GM06990 (cell line): ENCODE data around the gene NELFA.

Experiments used
- DNase-seq: peaks from one replicate; pipeline ENCODE4 v3.0.0-alpha.2; 2011; ENCODE audit not compliant: insufficient read length; ENCODE audit errors: extremely low read depth
- H3K27me3 ChIP-seq: replicated peaks from 2 replicates; pipeline ENCODE4 v1.6.0; 2011; ENCODE audit warnings: low read length; ENCODE audit not compliant: control insufficient read depth, insufficient read depth
- H3K36me3 ChIP-seq: 2 replicates; pipeline ENCODE4 v1.5.1; 2011; ENCODE audit warnings: low read length; ENCODE audit not compliant: control insufficient read depth, insufficient read depth
- H3K4me3 ChIP-seq: replicated peaks from 2 replicates; pipeline ENCODE4 v1.5.1; 2011; ENCODE audit warnings: low read depth, mild to moderate bottlenecking, control low read depth, low read length
- TF ChIP-seq, protein P1 (sequence below): IDR thresholded peaks from 2 replicates; pipeline ENCODE4 v1.5.1; 2011; ENCODE audit warnings: low read length, control low read depth, mild to moderate bottlenecking, inconsistent platforms; ENCODE audit not compliant: insufficient read depth, poor library complexity, severe bottlenecking

NELFA gene

GRCh38 chr4:1989533-1990347, 19.0 kb downstream of the NELFA start:
- Histone ChIP-seq H3K27me3 (no peaks in the 10 kb centered on the region), H3K36me3 (peaks cover 19% of the 10 kb centered on the region), H3K4me3 (no peak overlapping the region)
- no peak for DNase-seq
- TF ChIP-seq, protein P1, sequence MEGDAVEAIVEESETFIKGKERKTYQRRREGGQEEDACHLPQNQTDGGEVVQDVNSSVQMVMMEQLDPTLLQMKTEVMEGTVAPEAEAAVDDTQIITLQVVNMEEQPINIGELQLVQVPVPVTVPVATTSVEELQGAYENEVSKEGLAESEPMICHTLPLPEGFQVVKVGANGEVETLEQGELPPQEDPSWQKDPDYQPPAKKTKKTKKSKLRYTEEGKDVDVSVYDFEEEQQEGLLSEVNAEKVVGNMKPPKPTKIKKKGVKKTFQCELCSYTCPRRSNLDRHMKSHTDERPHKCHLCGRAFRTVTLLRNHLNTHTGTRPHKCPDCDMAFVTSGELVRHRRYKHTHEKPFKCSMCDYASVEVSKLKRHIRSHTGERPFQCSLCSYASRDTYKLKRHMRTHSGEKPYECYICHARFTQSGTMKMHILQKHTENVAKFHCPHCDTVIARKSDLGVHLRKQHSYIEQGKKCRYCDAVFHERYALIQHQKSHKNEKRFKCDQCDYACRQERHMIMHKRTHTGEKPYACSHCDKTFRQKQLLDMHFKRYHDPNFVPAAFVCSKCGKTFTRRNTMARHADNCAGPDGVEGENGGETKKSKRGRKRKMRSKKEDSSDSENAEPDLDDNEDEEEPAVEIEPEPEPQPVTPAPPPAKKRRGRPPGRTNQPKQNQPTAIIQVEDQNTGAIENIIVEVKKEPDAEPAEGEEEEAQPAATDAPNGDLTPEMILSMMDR = no peak

DNA sequence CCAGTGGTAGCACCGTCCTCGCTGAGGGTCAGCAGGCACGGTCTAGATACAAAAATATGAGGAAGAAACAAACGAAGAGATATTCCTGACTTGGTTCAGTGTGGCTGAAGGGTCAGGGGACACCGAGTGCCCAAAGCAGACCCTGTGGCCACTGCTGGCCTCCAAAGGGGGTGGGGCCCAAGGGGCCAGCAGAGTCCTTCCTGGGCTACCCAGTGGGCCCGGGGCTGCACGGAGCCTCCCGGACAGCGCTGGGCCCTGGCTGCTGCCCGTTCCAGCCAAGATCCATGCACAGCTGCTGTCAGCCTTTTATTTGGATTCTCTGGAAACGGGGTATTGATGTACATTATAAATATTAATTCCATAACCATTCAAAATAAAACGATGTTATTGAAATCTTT, 20.4 kb downstream of the NELFA start:
- DNase-seq = no peak
- TF ChIP-seq, protein P1 = no peak
- Histone ChIP-seq H3K36me3 (peaks cover 23% of the 10 kb centered on the region), H3K4me3 (no peak overlapping the region), H3K27me3 (no peaks in the 10 kb centered on the region)

DNA sequence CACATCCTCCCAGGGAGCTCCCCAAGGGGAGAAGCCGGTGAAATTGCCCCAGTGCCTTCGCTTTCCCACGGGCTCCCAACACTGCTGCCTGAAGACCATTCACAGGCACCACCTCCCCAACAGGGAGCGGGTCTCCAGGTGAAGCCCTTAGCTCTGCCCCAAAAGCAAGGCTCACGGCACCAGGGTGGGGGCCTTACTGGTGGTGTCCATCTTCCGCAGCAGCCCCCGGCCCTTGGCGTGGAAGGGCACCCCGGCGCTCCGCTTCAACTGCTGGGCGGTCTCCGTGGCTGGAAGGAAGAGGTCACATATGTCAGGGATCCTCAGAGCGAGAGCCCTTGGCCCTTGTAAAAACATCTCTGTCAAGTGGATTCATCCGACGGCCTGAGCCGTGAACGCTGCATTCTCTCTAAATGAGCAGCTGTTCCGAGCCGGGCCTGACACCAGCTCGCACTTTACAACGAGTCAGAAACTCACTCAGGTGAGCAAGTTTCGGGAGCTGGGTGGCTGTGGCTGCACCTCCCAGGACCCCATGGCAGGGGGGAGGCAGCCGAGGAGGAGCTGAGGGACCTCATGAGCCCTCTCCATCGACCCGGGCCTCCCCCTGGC, 20.9 kb downstream of the NELFA start:
- Histone ChIP-seq H3K4me3 (no peak overlapping the region), H3K36me3 (peaks cover 26% of the 10 kb centered on the region), H3K27me3 (no peaks in the 10 kb centered on the region)
- TF ChIP-seq, protein P1 = no peak
- DNase-seq = no peak

GRCh38 chr4:1987296-1987695, 21.5 kb downstream of the NELFA start:
- Histone ChIP-seq H3K36me3 (peaks cover 30% of the 10 kb centered on the region), H3K27me3 (no peaks in the 10 kb centered on the region), H3K4me3 (no peak overlapping the region)
- TF ChIP-seq, protein P1 = no peak
- no peak for DNase-seq

- TF ChIP-seq, protein P1 = no peak
- DNase-seq = no peak
- no peaks in the 10 kb centered on the region for H3K27me3 ChIP-seq
These were observed 22.1 kb downstream of the NELFA start for GRCh38 chr4:1986578-1987210.

More at GRCh38 chr4:1986578-1987210, 22.1 kb downstream of the NELFA start:
- no peak overlapping the region for H3K4me3 ChIP-seq
- peaks cover 30% of the 10 kb centered on the region for H3K36me3 ChIP-seq
